Measurements from ENCODE around the gene NOCT.
"Not testable (repeated sequence)": the region's sequence is repeated elsewhere in the genome, so short reads cannot be mapped to it uniquely, and the experiment has no call there.

Gene NOCT, protein sequence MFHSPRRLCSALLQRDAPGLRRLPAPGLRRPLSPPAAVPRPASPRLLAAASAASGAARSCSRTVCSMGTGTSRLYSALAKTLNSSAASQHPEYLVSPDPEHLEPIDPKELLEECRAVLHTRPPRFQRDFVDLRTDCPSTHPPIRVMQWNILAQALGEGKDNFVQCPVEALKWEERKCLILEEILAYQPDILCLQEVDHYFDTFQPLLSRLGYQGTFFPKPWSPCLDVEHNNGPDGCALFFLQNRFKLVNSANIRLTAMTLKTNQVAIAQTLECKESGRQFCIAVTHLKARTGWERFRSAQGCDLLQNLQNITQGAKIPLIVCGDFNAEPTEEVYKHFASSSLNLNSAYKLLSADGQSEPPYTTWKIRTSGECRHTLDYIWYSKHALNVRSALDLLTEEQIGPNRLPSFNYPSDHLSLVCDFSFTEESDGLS

DNA sequence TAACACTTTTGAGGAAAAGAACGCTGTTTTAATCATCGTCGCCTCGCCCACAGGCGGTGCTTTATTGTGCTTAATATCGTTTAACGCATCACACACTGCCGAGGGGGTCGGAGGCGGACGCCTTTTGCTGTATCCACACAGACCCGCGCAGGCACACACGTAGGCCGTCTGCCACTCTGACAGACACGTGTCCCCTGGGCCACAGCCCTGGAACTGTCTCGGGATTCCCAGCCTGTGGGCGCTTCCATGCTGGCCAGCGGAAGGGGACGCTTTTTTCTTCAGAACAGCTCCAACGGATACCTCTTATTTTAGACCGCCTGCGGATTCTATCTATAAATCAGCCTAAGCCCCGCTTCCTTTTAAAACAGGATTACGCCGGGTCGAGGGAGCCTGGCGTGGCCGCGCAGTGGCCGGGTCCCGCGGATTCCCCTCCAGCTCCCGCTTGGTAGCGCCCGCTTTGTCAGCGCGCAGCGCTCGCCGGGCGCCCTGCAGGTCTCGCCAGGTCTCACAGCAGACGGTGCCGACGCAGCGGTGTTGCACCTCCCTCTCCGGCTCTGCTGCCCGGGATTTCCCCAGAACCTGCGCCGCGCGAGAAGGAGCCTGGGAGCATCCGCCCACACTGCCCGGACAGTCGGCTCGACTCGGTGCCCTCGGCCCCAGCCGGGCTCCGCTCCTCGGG lies at the start of gene NOCT:
Gene NOCT, plus strand, starts transcription at position 513 of the 679 bp plus-strand sequence. CDS start 201 bp downstream, outside the sequence.
- DNase-seq = peak; percentile 94

DNA sequence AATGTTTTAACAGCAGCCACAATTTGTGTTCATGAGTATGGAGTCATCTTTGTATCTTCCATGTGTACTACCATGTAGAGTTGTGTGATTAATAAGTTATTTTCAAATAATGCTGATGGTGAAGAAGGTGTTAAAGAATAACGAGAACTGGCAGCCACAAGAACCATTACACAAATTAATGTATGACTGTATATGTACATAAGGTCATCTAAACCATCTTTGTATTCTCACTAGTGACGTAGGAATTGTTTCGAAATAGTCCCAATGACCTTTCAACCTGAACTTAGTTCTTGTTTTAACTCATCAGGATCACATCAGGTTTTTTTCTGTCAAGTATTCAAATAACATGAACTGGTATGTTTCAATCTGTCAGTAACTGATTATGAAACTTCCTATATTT lies 48.3 kb upstream of the NOCT start:
- DNase-seq = no peak

DNA sequence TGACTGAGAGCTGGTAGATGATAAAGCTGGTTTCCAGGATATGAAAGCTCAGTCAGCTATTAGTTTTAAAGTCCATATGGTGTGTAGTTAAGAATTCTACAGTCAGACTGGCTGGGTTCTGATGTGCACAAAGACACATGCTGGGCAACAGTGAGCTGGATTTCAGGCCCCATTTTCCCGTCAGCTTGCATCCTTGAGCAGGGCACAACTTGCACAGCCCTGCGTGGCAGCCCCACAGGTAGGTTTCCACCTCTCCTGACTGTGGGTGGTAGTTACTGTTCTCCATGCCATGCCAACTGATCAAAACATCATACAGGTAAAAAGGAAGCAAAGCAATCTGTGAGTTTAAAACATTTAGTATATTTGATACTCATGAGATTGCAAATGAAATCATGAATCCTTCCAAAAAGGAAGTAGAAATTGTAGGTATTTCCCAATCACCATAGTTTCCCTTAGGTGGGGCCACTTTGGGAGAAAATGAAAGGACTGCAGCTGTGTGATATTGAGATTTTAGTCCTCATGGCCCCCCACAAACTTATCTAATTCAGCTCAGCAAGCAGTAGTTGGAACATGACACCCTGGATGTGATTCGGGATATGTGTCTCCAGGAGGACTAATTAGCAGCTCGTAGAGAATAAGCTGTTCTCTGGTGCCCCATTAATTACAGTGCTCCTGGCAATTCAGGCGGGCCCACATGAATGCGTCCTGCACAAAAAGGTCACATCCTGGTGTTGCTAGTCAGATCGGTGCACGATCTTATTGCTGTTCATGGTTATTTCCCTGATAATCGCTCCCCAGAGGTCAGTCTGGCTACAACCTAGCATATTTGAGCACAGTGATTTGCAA lies 42.4 kb upstream of the NOCT start:
- no peak for DNase-seq

DNA sequence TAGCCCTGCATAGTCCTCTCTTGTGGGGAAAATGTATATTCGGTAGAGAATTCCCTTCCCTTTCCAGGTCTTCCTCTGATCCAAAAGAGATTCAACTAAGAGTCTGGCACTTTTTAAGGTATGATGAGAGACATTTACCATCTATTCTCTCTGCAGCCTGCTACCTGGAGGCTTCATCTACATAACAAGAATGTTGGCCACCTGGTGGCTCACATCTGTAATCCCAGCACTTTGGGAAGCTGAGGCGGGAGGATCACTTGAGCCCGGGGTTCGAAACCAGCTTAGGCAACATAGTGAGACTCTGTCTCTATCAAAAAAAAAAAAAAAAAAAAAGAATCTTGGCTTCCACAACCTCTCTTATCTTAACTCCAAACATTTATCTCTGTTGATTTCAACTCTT lies 40.4 kb upstream of the NOCT start:
- DNase-seq = no peak

DNA sequence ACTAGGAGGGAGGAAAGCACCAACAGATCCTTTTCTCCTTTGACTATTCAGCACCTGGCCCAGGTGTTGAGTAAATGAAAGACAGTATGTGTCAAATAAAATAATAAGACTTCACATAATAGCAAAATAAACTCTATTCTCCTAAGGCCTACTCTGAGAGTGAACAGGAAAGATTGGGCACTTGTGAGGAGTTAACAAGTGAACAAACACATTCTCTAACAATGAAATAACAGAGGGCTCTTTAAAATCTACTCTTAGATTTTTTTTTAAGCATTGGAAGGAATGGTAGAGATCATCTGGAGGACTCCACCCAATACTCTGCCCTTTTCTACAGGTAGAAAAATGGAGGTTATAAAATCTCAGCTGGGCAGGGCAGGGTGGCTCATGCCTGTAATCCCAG lies 39.1 kb upstream of the NOCT start:
- no peak for DNase-seq

DNA sequence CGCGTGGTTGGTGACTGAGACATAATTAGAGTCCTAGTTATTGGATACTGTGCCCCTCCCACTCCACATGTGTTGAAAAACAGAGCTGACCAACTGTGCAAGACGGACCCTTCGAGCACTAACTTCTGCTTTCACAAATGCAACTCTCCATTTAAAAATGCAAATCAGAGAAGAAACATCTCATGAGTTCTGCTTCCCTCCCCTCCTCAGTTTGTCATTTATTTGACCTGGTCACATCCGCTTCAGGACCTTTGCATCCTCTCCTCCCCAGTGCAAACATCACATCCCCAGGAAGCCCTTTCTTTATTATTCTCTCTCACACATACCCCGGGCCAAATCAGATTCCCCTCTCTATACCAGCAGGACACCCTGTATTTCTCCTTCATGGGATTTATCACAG lies 38.1 kb upstream of the NOCT start:
- DNase-seq = peak; percentile 43

DNA sequence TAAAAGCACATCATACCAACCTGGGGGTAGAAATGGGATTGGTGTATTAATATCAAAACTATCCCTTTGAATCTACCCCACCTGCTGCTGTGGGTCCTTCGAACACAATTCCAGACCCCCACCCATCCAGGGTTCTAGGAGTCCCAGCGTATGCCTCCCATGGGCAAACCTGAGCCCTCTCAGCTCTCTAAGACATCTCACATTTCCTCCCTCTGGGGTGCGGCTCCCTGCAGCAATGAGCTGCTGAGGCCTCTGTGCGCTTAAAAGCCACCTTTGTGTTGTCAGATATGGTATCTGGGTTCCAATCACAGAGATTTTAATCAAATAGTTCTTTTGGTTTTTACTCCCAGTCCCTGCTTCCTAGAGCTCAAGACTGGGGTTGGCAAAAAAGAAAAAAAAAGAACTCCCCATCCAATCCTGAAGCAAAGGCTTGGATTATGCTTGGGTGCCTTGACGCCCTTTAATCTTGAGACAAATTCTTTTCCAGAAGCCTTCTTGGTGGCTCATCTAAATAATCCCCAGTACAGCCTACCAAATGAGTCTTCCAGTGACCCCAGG lies 37.5 kb upstream of the NOCT start:
- DNase-seq = no peak

DNA sequence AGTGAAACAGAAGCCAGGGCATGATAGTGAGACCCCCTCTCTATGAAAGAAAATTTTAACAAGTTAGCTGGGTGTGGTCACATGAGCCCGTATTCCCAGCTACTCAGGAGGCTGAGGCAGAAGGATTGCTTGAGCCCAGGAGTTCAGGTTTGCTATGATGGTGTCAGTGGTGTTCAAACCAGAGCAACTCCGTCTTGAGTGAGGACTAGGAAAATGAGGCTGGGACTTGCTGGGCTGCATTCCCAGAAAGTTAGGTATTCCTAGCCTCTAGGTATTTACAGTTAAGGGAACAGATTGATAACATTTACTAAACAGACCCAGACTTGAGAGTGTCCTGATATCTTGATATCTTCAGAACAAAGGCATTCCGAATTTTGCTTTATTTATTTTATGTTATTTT lies 37.0 kb upstream of the NOCT start:
- no peak for DNase-seq

DNA sequence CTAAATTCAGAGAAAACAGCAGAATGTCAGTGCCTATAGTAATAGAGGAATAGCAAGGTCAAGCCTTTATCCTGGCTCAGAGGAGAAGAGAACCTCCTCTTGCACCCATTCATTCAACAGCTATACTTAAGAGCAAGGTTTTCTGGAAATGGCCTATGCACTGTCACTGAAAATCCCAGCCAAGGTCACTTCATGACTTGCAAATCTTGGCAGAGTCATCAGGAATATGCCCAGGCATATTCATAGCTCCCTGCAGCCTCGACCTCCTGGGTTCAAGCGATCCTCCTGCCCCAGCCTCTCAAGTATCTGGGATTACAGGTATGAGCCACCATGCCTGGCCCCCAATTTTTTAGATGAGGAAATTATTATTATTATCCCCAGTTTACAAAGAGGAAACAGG lies 35.8 kb upstream of the NOCT start:
- DNase-seq = no peak

DNA sequence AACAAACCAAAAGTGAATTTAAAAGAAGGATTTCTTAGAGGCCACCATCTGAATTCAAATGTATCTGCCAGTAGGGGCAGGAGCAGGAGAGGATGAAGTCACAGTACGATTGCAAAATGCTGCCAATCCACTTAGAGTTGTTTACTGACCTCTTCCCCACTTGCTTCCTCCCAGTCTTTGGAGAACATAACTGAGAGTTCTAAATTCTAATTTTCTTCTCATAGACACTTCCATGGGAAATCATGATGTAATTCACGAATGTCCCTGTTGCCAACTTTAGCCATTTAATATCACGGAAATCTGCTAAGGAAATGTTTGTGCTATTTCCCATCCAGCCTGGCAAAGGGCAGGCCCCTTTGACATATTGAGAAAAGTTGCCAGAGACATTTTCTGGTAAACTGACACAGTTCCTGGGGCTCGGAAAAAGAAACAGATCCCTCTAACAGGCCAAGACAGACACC lies 33.6 kb upstream of the NOCT start:
- no peak for DNase-seq

DNA sequence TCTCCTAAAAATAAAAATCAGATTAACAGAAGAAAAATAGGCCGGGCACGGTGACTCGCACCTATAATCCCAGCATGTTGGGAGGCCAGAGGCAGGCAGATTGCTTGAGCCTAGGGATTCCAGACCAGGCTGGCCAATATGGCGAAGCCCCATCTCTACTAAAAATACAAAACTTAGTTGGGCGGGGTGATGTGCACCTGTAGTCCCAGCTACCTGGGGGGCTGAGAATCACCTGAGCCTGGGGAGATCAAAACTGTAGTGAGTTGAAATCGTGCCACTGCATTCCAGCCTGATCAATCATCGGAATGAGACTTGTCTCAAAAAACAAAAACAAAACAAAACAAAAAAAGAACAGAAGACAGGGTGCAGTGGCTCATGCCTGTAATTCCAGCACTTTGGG lies 32.8 kb upstream of the NOCT start:
- DNase-seq = no peak

DNA sequence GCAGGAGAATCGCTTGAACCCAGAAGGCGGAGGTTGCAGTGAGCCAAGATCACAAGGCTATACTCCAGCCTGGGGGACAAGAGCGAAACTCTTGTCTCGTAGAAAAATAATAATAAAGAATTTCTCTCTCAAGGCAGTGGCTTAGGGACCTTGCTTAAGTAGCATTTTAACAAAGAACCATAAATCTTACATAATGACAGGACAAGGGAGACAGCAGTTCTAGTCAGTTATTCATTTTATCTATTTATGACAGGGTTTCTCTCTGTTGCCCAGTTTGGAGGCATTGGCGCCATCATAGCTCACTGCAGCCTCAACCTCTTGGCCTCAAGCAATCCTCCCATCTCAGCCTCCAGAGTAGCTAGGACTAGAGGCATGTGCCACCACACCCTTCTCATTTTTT lies 31.9 kb upstream of the NOCT start:
- DNase-seq = no peak

DNA sequence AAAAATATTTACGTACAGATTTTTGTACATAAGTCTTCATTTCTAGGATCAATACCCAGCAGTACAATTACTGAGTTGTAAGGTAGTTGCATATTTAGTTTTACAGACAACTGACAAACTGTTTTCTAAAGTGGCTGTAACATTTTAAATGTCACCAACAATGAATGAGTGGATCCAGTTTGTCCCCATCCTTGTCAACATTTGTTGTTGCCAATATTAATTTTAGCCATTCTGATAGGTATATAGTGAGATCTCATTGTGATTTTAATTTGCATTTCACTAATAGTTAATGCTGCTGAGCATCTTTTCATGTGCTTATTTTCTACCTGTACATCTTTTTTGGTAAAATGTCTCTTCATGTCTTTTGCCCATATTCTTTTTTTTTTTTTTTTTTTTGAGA lies 30.9 kb upstream of the NOCT start:
- no peak for DNase-seq

DNA sequence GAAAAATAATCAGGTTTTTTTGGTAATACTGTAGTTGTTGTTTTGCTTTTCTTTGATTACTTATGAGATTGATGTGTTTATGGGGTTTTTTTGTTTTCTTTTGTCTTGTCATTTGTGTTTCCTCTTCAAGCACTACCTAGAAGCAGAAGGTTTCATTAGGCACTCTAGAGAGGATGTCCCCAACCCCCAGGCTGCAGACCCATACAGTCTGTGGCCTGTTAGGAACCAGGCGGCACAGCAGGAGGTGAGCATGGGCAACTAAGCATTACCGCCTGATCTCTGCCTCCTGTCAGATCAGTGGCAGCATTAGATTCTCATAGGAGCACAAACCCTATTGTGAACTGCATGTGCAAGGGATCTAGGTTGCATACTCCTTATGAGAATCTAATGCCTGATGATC lies 22.9 kb upstream of the NOCT start:
- DNase-seq = no peak

DNA sequence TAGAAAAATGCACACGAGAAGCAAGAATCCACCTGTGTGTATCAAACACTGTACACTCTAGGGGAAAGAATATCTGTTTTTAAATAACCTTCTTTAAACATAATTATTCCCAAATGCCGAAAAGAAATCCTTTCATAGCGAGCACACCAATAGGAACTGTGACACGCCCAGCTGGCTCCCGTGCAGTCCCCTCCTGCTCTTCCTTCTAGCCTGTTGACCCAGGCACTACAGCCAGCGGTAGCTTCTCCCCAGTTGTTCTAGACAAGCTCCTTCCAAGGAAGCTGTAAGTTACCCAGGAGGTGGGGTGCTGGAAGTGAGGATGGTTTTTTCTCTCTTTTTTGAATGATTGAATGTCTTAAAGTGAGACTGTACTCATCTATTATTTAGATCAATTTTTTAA lies 19.5 kb upstream of the NOCT start:
- DNase-seq = no peak

DNA sequence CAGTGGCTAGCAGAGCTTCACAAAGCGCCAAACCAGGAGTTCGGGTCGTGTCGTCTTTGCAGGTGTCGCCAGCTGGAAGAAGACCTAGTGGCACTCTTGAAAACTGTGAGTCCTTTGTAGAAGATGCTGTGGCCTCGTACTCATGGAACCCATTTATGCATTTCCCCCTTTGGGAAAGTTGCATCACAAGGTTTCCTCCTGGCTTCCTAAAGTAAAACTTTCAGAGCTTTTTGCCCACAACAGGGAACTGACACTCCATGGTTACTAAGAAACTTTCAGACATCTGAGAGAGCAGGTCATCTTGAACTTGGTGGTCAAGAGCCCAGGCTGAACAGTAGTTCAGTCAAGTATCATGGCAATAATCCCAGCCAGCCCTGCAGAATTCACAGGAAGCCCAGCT lies 15.9 kb upstream of the NOCT start:
- DNase-seq = no peak

DNA sequence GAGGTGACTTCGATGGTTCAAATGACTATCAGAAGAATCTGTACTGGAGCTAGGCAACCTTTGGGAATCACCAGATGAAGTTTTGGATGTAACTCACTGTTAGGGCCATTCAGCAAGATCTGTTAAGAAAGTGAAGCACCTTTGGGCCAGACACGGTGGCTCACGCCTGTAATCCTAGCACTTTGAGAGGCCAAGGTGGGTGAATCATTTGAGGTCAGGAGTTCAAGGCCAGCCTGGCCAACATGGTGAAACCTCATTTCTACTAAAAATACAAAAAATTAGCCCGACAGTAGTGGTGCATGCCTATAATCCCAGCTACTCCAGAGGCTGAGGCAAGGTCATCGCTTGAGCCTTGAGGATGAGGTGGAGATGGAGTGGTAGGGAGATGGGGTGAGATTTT lies 15.4 kb upstream of the NOCT start:
- not testable (repeated sequence) for DNase-seq

DNA sequence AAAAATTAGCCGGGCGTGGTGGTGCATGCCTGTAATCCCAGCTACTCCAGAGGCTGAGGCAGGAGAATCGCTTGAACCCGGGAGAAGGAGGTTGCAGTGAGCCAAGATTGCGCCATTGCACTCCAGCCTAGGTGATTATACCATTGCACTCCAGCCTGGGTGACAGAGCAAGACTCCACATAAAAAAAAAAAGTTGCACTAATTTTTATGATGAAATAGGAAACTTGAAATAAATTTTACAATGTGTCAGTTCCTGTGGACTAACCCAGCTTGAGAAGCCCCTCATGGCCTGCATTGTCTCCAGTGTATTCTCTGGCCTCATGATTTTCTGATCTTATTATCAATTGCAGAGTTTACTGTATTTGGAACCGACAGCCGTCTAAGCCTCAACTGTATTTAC lies 14.2 kb upstream of the NOCT start:
- not testable (repeated sequence) for DNase-seq

DNA sequence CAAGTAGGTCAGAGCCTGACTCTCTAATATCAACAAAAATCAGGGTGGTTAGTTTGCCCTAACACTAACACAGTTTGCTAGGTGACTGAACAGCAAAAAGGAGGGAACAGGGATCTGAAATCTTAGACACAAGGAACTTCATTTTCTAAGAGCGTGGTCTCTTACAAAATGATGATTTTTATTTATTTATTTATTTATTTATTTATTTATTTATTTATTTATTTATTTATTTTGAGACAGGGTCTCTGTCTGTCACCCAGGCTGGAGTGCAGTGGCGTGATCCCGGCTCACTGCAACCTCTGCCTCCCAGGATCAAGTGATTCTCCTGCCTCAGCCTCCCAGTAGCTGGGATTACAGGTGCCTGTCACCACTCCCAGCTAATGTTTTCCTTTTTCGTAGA lies 11.9 kb upstream of the NOCT start:
- not testable (repeated sequence) for DNase-seq

DNA sequence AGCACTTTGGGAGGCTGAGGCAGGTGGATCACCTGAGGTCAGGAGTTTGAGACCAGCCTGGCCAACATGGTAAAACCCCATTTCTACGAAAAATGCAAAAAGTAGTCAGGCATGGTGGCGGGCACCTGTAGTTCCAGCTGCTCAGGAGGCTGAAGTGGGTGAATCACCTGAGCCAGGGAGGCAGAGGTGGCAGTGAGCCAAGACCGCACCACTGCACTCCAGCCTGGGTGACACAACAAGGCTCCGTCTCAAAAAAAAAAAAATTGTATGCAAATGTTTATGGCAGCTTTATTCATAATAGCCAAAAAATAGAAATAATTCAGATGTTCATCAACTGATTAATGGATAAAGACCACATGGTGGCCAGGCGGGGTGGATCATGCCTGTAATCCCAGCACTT lies 9.8 kb upstream of the NOCT start:
- DNase-seq = no peak

DNA sequence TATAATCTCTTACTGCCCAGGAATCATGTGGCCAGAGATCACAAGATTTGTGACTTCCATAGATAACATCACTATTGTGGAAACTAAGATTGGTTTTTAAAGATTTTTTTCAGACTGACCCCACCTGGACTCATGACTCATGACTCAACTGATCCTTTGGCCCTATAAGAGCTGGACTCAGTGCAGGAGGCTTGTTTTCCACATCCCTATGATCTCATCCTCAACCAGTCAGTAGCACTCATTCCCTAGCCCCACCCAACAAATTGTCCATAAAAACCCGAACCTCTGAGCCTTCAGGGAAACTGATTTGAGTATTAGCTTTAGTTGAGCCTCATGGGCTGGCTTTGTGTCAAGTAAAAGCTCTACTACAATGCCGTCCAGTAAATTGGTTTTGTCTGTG lies 7.9 kb upstream of the NOCT start:
- DNase-seq = no peak

DNA sequence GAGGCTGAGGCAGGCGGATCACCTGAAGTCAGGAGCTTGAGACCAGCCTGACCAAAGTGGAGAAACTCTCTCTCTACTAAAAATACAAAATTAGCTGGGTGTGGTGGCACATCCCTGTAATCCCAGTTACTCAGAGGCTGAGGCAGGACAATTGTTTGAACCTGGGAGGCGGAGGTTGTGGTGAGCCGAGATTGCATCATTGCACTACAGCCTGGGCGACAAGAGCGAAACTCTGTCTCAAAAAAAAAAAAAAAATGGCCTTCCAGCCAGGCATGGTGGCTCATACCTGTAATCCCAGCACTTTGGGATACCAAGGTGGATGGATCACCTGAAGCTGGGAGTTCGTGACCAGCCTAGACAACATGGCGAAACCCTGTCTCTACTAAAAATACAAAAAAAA lies 7.3 kb upstream of the NOCT start:
- not testable (repeated sequence) for DNase-seq

DNA sequence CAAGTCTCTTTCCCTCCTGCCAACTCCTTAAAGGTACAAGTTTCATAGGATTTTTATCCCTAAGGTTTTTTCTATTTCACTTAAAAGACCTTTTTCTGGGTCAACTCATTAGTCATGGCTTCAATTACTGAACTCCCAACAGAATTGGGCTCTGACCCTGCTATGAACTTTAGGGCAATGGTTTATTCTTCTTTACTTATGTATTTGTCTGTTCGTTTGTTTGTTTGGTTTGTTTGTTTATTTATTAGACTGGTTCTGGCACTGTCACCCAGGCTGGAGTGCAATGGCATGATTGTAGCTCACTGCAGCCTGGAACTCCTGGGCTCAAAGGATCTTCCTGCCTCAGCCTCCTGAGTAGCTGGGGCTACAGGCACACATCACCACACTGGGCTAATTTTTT lies 5.9 kb upstream of the NOCT start:
- DNase-seq = no peak
